ENCODE measurements around the gene TMEM192.
A peak's percentile ranks its signal among the peaks of the same experiment; 100 is the strongest.
"Not testable (repeated sequence)": the region's sequence is repeated elsewhere in the genome, so short reads cannot be mapped to it uniquely, and the experiment has no call there.

TMEM192 gene

DNA sequence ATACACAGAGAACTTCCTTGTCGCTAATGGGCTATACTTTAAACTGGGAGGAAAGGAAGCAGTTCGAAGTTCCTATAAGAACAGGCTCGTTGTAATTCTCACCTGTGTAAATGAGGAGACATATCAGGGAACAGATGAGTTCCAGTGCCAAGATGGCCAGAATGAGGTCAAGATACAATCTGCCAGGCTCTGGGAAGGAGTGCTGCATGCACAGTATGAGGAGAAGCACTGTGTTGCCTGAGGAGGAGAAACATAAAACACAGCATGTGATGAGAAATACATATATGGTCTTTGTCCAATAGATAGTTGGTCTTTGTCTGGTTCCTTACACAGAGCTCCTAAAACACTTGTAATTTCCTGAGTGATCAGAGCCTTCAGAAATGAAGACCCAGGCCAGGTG, 24.3 kb downstream of the TMEM192 start:
- no peak for DNase-seq

GRCh38 chr4:165085946-165086345, 26.7 kb downstream of the TMEM192 start:
- no peak for DNase-seq

DNA sequence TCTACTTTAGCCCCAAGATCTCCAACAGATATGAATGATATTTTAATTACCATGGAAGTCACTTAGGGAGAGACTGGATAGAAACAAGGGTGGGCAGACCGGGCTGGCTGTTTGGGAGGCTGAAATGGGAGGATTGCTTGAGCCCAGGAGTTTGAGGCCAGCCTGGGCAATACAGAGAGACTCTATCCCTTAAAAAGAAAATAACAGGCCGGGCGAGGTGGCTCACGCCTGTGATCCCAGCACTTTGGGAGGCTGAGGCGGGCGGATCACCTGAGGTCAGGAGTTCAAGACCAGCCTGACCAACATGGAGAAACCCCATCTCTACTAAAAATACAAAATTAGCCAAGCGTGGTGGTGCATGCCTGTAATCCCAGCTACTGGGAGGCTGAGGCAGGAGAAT, 27.9 kb downstream of the TMEM192 start:
- not testable (repeated sequence) for DNase-seq

DNA sequence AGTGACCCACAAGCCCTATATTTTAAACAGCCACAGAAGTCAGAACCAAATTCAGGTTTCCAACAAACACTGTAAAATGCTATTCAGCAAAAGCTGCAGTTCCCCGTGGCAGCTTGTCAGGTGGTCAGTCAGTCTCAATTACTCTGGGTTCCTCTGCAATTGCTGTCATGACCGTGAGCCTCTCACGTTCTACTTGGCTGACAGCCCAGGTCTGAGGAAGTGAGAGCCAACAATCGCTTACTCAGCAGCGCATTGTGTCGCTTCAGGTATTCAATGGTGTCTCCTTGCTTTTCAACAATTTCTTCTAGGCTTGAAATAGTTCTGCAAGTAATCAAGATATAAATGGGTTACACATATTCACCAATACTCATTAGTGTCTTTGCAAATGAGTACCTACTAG, 33.2 kb downstream of the TMEM192 start:
- DNase-seq = no peak

DNA sequence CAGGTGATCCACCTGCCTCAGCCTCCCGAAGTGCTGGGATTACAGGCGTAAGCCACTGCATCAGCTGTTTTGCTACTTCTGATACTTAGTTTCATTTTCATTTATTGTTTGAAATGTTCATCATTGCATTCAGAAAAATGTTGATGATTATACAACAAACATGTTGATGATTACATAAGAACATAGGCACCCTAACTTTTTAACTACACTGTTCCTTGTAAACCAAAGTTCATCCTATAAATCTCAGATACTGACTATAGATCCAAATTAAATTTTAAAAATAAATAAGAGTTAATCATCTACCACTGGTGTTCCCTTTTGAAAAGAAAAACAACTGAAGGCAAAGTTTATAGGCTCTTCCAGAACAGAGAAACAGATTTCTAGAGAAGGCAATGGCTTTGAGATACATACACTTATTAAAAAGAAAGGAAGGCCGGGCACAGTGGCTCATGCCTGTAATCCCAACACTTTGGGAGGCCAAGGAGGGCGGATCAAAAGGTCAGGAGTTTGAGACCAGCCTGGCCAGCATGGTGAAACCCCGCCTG, 35.6 kb downstream of the TMEM192 start:
- DNase-seq = no peak

- not testable (repeated sequence) for DNase-seq
Measured at GRCh38 chr4:165073346-165073745, 39.3 kb downstream of the TMEM192 start.

DNA sequence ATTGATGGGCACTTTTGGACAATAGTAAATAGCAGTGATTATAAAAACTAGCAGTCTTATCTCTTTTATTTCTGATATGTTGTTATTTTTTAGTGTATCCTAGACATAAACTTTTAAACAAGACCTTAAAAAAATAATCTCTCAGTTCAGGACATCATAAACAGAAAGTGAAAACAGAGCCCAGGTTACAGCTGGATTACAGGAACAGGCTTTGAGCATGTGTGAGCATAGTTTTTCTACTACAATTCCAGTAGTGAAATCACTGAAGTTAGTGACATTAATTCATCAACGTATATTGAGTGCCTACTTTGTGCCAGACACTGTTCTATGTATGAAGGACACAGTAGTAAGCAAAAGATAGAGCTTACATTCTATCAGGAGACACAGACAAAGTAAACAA, 42.1 kb downstream of the TMEM192 start:
- no peak for DNase-seq

DNA sequence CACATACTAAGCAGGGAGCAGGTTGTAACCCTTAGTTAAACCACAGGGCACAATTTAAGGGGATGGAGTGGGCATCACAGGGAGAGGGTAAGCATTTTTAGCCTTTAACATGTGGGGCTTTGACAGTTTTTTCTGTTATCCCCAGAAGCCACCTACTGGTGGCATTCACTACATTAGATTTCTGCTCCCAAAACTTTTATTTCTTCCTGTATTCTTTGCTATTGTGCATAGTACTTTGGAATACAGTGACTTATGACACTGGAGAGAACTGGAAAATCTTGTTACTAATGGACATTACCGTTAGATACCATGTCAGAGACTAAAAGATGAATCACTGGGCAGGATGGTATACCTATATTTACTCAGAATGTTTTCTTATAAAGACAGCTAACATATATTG, 51.7 kb downstream of the TMEM192 start:
- peak; percentile 21 for DNase-seq

DNA sequence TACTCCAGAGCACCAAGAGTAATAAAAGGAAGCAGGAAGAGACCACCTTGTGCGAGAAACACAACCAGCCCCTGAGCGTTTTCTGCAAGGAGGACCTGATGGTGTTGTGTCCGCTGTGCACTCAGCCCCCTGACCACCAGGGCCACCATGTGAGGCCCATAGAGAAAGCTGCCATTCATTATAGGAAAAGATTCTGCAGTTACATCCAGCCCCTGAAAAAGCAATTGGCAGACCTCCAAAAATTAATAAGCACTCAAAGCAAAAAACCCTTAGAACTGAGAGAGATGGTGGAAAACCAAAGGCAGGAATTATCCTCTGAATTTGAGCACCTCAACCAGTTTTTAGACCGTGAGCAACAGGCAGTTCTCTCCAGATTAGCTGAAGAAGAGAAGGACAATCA, 53.3 kb downstream of the TMEM192 start:
- DNase-seq = no peak

DNA sequence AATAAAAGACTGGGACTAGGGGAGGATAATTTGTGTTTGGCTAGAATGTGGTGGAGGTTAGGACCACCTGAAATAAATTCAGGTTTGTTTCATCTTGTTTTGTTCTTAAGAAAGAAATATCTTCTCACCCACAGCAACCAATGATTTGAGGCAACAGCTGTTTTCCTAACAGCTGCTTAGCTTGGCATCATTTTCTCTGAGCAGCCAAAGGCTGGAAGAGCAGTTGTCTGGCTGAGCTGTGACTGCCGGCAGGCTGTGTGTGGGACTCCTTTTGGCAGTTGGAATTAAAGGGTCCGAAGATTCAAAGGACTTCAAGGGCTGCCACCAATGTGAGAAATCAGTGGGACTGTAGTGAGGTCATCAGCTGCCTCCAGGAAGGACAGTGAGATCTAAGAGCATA, 54.0 kb downstream of the TMEM192 start:
- DNase-seq = no peak

DNA sequence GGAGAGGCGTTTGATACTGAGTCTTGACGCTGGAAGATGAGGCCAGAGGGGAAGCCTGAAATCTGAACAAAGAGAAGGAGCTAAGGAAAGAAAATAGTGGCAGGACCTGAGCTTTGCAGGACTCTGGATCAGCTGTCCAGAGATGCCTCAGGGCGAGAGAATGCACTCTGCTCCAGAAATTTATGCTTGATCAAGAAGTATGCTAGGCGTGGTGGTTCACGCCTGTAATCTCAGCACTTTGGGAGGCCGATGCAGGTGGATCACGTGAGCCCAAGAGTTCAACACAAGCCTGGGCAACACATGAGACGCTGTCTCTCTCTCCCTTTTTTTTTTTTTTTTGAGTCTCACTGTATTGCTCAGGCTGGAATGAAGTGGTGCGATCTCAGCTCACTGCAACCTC, 57.1 kb downstream of the TMEM192 start:
- DNase-seq = no peak

DNA sequence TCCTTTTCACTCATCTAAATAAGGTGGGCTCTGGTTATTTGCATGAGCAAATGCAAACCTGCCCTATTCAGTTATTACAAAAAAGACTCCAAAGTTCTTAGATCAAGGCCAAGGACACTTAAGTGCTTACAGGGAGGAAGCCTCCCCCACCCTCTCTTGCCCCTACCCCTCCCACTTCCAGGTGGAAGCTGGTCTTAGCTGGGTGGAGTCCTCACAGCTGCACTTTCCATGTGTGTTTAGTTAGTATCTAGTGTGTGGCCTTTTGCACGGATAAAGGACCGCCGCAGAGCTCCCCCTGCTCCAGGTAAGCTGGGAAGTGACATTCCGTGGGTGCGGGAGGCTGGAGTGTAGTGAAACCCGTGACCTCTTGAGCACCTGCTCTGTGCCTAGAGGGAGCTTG, 59.0 kb downstream of the TMEM192 start, which contains the start of gene TRIM75:
TRIM75 (plus strand) TSS at position 222 of the 400 bp plus-strand sequence. CDS start 5,282 bp downstream, outside the sequence.
- DNase-seq = no peak

GRCh38 chr4:165052627-165053026, 60.0 kb downstream of the TMEM192 start:
- DNase-seq = peak; percentile 8

DNA sequence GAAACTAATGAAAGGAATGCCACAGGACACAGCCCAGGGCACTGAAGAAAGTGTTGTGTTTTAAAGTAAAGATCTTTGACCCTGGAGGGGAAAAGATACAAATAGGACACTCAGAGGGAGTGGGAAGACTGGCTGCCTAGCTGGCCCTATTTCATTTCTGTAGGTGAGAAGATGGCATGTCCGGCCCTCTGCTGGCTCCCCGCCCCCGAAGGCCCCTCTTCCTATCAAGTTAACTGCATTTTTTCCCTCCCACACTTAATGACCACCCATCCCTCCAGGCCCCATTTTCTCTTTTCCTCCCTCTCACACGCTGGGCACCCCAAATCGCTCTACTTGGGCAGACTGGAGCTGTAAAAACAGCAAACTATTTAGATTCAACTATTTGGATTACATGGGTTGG, 64.5 kb downstream of the TMEM192 start:
- DNase-seq = no peak

- DNase-seq = no peak
Measured at GRCh38 chr4:165031436-165032211, 81.0 kb downstream of the TMEM192 start, which contains the start of gene TRIM60. TRIM60 (plus strand) TSS chr4:165031999; CDS start chr4:165040073, 8,074 bp downstream.

DNA sequence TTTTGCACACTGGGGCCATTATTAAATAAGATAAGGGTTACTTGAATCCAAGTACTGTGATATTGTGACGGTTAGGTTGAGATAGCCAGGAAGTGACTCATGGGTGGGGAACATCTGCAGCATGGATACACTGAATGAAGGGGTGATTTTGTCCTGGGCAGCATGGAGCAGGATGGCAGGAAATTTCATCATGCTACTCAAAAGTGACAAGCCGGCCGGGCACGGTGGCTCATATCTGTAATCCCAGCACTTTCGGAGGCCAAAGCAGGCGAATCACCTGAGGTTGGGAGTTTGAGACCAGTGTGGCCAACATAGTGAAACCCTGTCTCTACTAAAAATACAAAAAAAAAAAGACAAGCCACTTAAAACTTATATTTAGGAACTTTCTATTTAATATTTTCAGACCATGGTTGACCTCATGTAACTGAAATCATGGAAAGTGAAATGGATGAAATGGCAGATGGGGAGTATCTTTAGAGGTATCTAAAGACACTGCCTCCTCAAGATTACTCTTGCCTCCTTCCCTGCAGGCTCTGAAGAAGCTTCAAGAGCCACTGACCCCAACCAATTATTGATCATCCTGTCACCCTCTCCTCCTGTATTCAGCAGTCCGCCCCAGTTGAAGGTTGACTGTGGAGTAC, 84.8 kb downstream of the TMEM192 start:
- no peak for DNase-seq

DNA sequence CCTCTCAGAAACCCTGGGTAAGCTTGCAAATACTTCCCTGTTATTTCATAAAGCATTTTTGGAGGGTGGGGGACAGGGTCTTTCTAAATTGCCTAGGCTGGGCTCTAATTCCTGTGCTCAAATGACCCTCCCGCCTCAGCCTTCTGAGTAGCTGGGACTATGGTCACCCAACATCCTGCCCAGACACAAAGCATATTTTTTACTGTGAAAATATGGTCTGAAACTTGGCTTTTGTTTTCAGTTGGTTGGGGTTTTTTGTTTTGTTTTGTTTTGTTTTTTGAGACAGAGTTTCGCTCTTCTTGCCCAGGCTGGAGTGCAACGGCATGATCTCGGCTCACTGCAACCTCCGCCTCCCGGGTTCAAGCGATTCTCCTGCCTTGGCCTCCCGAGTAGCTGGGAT, 86.9 kb downstream of the TMEM192 start:
- not testable (repeated sequence) for DNase-seq
